Lung (tissue), 12 donors: ENCODE measurements around the gene SRBD1. TPM values are rescaled to one million over a fixed set of nuclear protein-coding genes. Genes with fewer than 3 reads are reported as not detected.

ENCODE experiments used
- ATAC-seq: fragments of 200-7000 bp; cut with Tn5 transposase; one replicate; pipeline ENCODE4 v1.9.1; 2020; ENCODE audit warnings: moderate number of reproducible peaks; ENCODE audit not compliant: insufficient read depth, low FRiP score
- DNase-seq, 3 donors: peaks; one replicate each; pipeline ENCODE4 v3.0.0-alpha.2; 2013 to 2017
- H3K27ac ChIP-seq, 2 donors: one replicate each; pipeline ENCODE4 v1.5.1; 2013; ENCODE audit warnings: mild to moderate bottlenecking in 2 of 2, moderate library complexity in 2 of 2, control low read depth in 1 of 2, inconsistent platforms in 1 of 2, low read depth in 1 of 2, low read length in 1 of 2
- H3K27me3 ChIP-seq, 3 donors: one replicate each; pipeline ENCODE4 v1.5.1; 2013; ENCODE audit warnings: low read length in 2 of 3; ENCODE audit not compliant: control insufficient read depth in 3 of 3, insufficient read depth in 3 of 3
- H3K36me3 ChIP-seq, 4 donors: one replicate each; pipeline ENCODE4 v1.5.1; 2013; ENCODE audit warnings: low read length in 4 of 4, mild to moderate bottlenecking in 1 of 4, moderate library complexity in 1 of 4; ENCODE audit not compliant: control insufficient read depth in 4 of 4, insufficient read depth in 4 of 4
- H3K4me1 ChIP-seq, 5 donors: one replicate each; pipeline ENCODE4 v1.5.1; 2013; ENCODE audit warnings: low read length in 5 of 5, mild to moderate bottlenecking in 2 of 5, moderate library complexity in 1 of 5; ENCODE audit not compliant: control insufficient read depth in 5 of 5, insufficient read depth in 5 of 5
- H3K4me3 ChIP-seq: one replicate; pipeline ENCODE4 v1.5.1; 2013; ENCODE audit warnings: mild to moderate bottlenecking, control low read depth, moderate library complexity
- H3K9ac ChIP-seq, 2 donors: one replicate each; pipeline ENCODE4 v1.5.1; 2013; ENCODE audit warnings: low read length in 2 of 2, control low read depth in 1 of 2; ENCODE audit not compliant: insufficient read depth in 1 of 2
- H3K9me3 ChIP-seq, 4 donors: one replicate each; pipeline ENCODE4 v1.5.1; 2013; ENCODE audit warnings: low read length in 3 of 4, mild to moderate bottlenecking in 1 of 4, moderate library complexity in 1 of 4; ENCODE audit not compliant: control insufficient read depth in 4 of 4, insufficient read depth in 3 of 4
- WGBS, 2 donors: extraction: QIAGEN DNeasy Blood & Tissue Kit; methylation state at CpG; one replicate each; pipeline ENCODE4 v1.1.7; 2013; 5-methylcytosine and 5-hydroxymethylcytosine counted together
- polyA plus RNA-seq, 2 donors: library from polyadenylated mRNA; stranded (reverse); fragments of 200-250 nt; gene quantifications; one replicate each; pipeline ENCODE4 v1.2.1, GENCODE V29; 2013
- total RNA-seq, 2 donors: library from RNA; depleted of rRNA in 1 of 2; stranded (reverse); fragments of >200 nt in 1 of 2; gene quantifications; one replicate each; pipeline ENCODE4 v1.2.1, GENCODE V29; 2014 to 2021
- TF ChIP-seq, protein P1 (sequence below): IDR thresholded peaks from 2 replicates; pipeline ENCODE4 v1.5.1; 2012; ENCODE audit warnings: mild to moderate bottlenecking; ENCODE audit errors: control extremely low read depth, extremely low read depth
- donor health status: control.
- donor health status: control.
- donor health status: Bipolar disorder and iron deficiency.
- donor health status: healthy.
- donor health status: DM: yes; HTN: yes; CAD: no.

Gene SRBD1
- total and polyA plus RNA-seq, 4 donors = 5.6 to 30.6 (median 11.5) TPM

GRCh38 chr2:45448217-45448616 lies 162.8 kb downstream of the SRBD1 start:
- TF ChIP-seq, protein P1, sequence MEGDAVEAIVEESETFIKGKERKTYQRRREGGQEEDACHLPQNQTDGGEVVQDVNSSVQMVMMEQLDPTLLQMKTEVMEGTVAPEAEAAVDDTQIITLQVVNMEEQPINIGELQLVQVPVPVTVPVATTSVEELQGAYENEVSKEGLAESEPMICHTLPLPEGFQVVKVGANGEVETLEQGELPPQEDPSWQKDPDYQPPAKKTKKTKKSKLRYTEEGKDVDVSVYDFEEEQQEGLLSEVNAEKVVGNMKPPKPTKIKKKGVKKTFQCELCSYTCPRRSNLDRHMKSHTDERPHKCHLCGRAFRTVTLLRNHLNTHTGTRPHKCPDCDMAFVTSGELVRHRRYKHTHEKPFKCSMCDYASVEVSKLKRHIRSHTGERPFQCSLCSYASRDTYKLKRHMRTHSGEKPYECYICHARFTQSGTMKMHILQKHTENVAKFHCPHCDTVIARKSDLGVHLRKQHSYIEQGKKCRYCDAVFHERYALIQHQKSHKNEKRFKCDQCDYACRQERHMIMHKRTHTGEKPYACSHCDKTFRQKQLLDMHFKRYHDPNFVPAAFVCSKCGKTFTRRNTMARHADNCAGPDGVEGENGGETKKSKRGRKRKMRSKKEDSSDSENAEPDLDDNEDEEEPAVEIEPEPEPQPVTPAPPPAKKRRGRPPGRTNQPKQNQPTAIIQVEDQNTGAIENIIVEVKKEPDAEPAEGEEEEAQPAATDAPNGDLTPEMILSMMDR = no peak
- Histone ChIP-seq H3K4me3 (no peak overlapping the region), H3K9ac (no peak overlapping the region), H3K27me3 (no peaks in the 10 kb centered on the region), H3K36me3 (no peaks in the 10 kb centered on the region), H3K9me3 (no peaks in the 10 kb centered on the region), H3K4me1 (peaks cover 0 to 9% (median 0%) of the 10 kb centered on the region in 5 donors), H3K27ac (no peak overlapping the region)
- 94 to 96% methylated on average over 3 of the region's 3 CpGs for WGBS, 2 donors
- no peak for DNase-seq
- ATAC-seq = no peak

- H3K9me3 ChIP-seq = no peaks in the 10 kb centered on the region
- H3K4me3 ChIP-seq = no peak overlapping the region
- H3K27me3 ChIP-seq = no peaks in the 10 kb centered on the region
- H3K4me1 ChIP-seq = peaks cover 0 to 4% (median 0%) of the 10 kb centered on the region in 5 donors
- H3K27ac ChIP-seq = no peak overlapping the region
- no peak for DNase-seq
- TF ChIP-seq, protein P1 = no peak
- no peak overlapping the region for H3K9ac ChIP-seq
- WGBS, 2 donors = 89% methylated on average over 2 of the region's 2 CpGs
- no peak for ATAC-seq
- no peaks in the 10 kb centered on the region for H3K36me3 ChIP-seq
Observed at GRCh38 chr2:45446016-45446415, 165.1 kb downstream of the SRBD1 start.

GRCh38 chr2:45445037-45445436 lies 166.0 kb downstream of the SRBD1 start:
- Histone ChIP-seq H3K4me3 (no peak overlapping the region), H3K9me3 (no peaks in the 10 kb centered on the region), H3K27me3 (no peaks in the 10 kb centered on the region), H3K27ac (no peak overlapping the region), H3K4me1 (peaks cover 0 to 4% (median 0%) of the 10 kb centered on the region in 5 donors), H3K9ac (no peak overlapping the region), H3K36me3 (no peaks in the 10 kb centered on the region)
- ATAC-seq (no peak), DNase-seq (no peak)
- 82 to 94% methylated on average over 1 of the region's 1 CpG for WGBS, 2 donors
- TF ChIP-seq, protein P1 = no peak

- Histone ChIP-seq H3K4me3 (no peak overlapping the region), H3K9ac (no peak overlapping the region), H3K27ac (no peak overlapping the region), H3K4me1 (peaks cover 0 to 4% (median 0%) of the 10 kb centered on the region in 5 donors), H3K9me3 (no peaks in the 10 kb centered on the region), H3K27me3 (no peaks in the 10 kb centered on the region), H3K36me3 (no peaks in the 10 kb centered on the region)
- TF ChIP-seq, protein P1 = no peak
- no peak for ATAC-seq
- DNase-seq = no peak
- WGBS, 2 donors = 86 to 98% methylated on average over 1 of the region's 1 CpG
Observed at GRCh38 chr2:45443012-45443411, 168.1 kb downstream of the SRBD1 start.
